Lung (tissue), 12 donors: ENCODE measurements around the gene LRRFIP2. TPM values are rescaled to one million over a fixed set of nuclear protein-coding genes. Genes with fewer than 3 reads are reported as not detected.

ENCODE experiments used
- ATAC-seq: fragments of 200-7000 bp; cut with Tn5 transposase; one replicate; pipeline ENCODE4 v1.9.1; 2020; ENCODE audit warnings: moderate number of reproducible peaks; ENCODE audit not compliant: insufficient read depth, low FRiP score
- DNase-seq, 3 donors: peaks; one replicate each; pipeline ENCODE4 v3.0.0-alpha.2; 2013 to 2017
- H3K27ac ChIP-seq, 2 donors: one replicate each; pipeline ENCODE4 v1.5.1; 2013; ENCODE audit warnings: mild to moderate bottlenecking in 2 of 2, moderate library complexity in 2 of 2, control low read depth in 1 of 2, inconsistent platforms in 1 of 2, low read depth in 1 of 2, low read length in 1 of 2
- H3K27me3 ChIP-seq, 3 donors: one replicate each; pipeline ENCODE4 v1.5.1; 2013; ENCODE audit warnings: low read length in 2 of 3; ENCODE audit not compliant: control insufficient read depth in 3 of 3, insufficient read depth in 3 of 3
- H3K36me3 ChIP-seq, 4 donors: one replicate each; pipeline ENCODE4 v1.5.1; 2013; ENCODE audit warnings: low read length in 4 of 4, mild to moderate bottlenecking in 1 of 4, moderate library complexity in 1 of 4; ENCODE audit not compliant: control insufficient read depth in 4 of 4, insufficient read depth in 4 of 4
- H3K4me1 ChIP-seq, 5 donors: one replicate each; pipeline ENCODE4 v1.5.1; 2013; ENCODE audit warnings: low read length in 5 of 5, mild to moderate bottlenecking in 2 of 5, moderate library complexity in 1 of 5; ENCODE audit not compliant: control insufficient read depth in 5 of 5, insufficient read depth in 5 of 5
- H3K4me3 ChIP-seq: one replicate; pipeline ENCODE4 v1.5.1; 2013; ENCODE audit warnings: mild to moderate bottlenecking, control low read depth, moderate library complexity
- H3K9ac ChIP-seq, 2 donors: one replicate each; pipeline ENCODE4 v1.5.1; 2013; ENCODE audit warnings: low read length in 2 of 2, control low read depth in 1 of 2; ENCODE audit not compliant: insufficient read depth in 1 of 2
- H3K9me3 ChIP-seq, 4 donors: one replicate each; pipeline ENCODE4 v1.5.1; 2013; ENCODE audit warnings: low read length in 3 of 4, mild to moderate bottlenecking in 1 of 4, moderate library complexity in 1 of 4; ENCODE audit not compliant: control insufficient read depth in 4 of 4, insufficient read depth in 3 of 4
- WGBS, 2 donors: extraction: QIAGEN DNeasy Blood & Tissue Kit; methylation state at CpG; one replicate each; pipeline ENCODE4 v1.1.7; 2013; 5-methylcytosine and 5-hydroxymethylcytosine counted together
- polyA plus RNA-seq, 2 donors: library from polyadenylated mRNA; stranded (reverse); fragments of 200-250 nt; gene quantifications; one replicate each; pipeline ENCODE4 v1.2.1, GENCODE V29; 2013
- total RNA-seq, 2 donors: library from RNA; depleted of rRNA in 1 of 2; stranded (reverse); fragments of >200 nt in 1 of 2; gene quantifications; one replicate each; pipeline ENCODE4 v1.2.1, GENCODE V29; 2014 to 2021
- TF ChIP-seq, protein P1 (sequence below): IDR thresholded peaks from 2 replicates; pipeline ENCODE4 v1.5.1; 2012; ENCODE audit warnings: mild to moderate bottlenecking; ENCODE audit errors: control extremely low read depth, extremely low read depth
- donor health status: control.
- donor health status: control.
- donor health status: Bipolar disorder and iron deficiency.
- donor health status: healthy.
- donor health status: DM: yes; HTN: yes; CAD: no.

The LRRFIP2 gene
- total and polyA plus RNA-seq, 4 donors, result 24.8 to 106 (median 44.6) TPM

DNA sequence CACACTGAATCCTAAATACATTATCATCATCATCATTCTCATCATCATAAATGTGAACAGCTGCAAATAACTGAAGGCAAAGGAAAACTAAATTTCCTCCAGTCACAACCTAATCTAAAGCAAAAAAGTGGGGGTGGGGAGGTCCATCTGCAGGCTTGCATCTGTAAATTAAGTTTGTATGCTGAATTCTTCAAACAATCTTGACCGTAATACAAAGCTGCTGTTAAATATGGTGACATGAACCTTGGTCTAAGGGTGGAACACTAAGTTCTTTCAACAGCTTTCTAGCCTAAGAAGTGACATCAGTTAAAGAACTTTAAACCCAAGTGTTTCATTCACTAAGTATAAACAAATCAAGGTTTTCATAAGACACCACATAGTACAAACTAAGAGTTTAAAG is 4.3 kb downstream of the LRRFIP2 start:
- ATAC-seq (no peak), DNase-seq (peak; percentile 22 to 87 (median 87))
- Histone ChIP-seq H3K27ac (peak overlapping the region in 1 of 2 donors; percentile 16), H3K9me3 (no peaks in the 10 kb centered on the region), H3K36me3 (peaks cover 3 to 9% (median 4%) of the 10 kb centered on the region in 4 donors), H3K27me3 (no peaks in the 10 kb centered on the region), H3K9ac (peak overlapping the region in 1 of 2 donors; percentile 44), H3K4me3 (no peak overlapping the region), H3K4me1 (peaks cover 2 to 53% (median 8%) of the 10 kb centered on the region in 5 donors)
- 72 to 76% methylated on average over 1 of the region's 1 CpG for WGBS, 2 donors
- TF ChIP-seq, protein P1, sequence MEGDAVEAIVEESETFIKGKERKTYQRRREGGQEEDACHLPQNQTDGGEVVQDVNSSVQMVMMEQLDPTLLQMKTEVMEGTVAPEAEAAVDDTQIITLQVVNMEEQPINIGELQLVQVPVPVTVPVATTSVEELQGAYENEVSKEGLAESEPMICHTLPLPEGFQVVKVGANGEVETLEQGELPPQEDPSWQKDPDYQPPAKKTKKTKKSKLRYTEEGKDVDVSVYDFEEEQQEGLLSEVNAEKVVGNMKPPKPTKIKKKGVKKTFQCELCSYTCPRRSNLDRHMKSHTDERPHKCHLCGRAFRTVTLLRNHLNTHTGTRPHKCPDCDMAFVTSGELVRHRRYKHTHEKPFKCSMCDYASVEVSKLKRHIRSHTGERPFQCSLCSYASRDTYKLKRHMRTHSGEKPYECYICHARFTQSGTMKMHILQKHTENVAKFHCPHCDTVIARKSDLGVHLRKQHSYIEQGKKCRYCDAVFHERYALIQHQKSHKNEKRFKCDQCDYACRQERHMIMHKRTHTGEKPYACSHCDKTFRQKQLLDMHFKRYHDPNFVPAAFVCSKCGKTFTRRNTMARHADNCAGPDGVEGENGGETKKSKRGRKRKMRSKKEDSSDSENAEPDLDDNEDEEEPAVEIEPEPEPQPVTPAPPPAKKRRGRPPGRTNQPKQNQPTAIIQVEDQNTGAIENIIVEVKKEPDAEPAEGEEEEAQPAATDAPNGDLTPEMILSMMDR, result no peak

GRCh38 chr3:37168896-37169295 is 5.5 kb downstream of the LRRFIP2 start:
- H3K27me3 ChIP-seq, result no peaks in the 10 kb centered on the region
- peaks cover 2 to 44% (median 7%) of the 10 kb centered on the region in 5 donors for H3K4me1 ChIP-seq
- no peaks in the 10 kb centered on the region for H3K9me3 ChIP-seq
- ATAC-seq (no peak), DNase-seq (no peak)
- no peak overlapping the region for H3K4me3 ChIP-seq
- 91 to 95% methylated on average over 1 of the region's 1 CpG for WGBS, 2 donors
- peaks cover 3 to 9% (median 4%) of the 10 kb centered on the region in 4 donors for H3K36me3 ChIP-seq
- TF ChIP-seq, protein P1, result no peak
- H3K9ac ChIP-seq, result no peak overlapping the region
- H3K27ac ChIP-seq, result no peak overlapping the region

GRCh38 chr3:37163262-37164015 is 10.9 kb downstream of the LRRFIP2 start:
- Histone ChIP-seq H3K36me3 (peaks cover 3 to 10% (median 7%) of the 10 kb centered on the region in 4 donors), H3K4me1 (peaks cover 0 to 8% (median 0%) of the 10 kb centered on the region in 5 donors), H3K27ac (peak overlapping the region in 1 of 2 donors; percentile 33), H3K27me3 (no peaks in the 10 kb centered on the region), H3K4me3 (no peak overlapping the region), H3K9ac (no peak overlapping the region), H3K9me3 (no peaks in the 10 kb centered on the region)
- DNase-seq (no peak), ATAC-seq (no peak)
- 48 to 62% methylated on average over 3 of the region's 3 CpGs for WGBS, 2 donors
- TF ChIP-seq, protein P1, result no peak
